ENCODE measurements around the gene ATP11C.
"Not testable (repeated sequence)": the region's sequence is repeated elsewhere in the genome, so short reads cannot be mapped to it uniquely, and the experiment has no call there.

Gene ATP11C

DNA sequence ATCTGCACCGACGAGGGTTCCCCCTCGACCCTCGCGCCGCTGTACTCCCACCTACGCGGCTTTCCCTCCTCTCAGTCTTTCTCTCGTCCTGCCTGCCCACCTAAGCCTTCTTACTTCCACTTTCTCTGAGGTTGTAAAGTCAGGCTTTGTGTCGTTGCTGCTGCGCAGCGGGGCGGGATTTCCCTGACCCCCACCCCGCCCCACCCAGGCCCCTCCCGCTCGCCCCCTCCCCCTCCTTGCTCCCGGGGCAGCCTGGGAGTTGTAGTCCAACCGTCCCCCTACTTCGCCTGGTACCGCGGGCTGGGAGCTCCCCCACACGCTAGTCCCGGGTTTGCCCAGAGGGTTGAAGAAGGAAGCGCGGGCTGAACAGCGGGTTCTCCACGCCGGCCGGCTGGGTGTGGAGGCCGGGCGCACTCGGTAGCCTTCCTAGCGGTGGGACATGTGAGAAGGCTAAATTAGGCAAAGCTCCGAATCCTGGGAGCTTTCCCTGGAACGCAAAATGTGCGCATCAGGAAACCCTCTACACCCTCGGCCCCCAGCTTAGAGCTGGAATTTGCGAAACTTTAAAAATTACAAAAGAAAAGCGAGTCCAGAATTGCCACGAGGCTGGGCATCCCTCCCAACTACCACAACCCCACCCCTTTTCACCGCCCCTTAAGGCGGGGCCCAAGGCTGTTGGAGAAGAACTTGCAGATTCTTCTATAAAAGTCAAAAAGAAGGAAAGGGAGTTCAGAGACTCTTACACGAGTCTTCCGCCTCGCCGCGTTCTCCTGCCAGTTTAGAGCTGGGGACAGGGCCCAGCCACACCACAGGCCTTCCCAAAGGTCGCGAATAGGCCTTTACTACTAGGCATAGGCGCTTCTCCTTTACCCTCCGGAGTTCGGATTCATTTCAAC, at the start of gene ATP11C:
TSS of gene ATP11C (minus strand) at position 153 of the 896 bp plus-strand sequence. CDS start 1,011 bp downstream, outside the sequence.
- peak; percentile 91 for DNase-seq

- DNase-seq: no peak
These were observed 41.6 kb upstream of the ATP11C start for GRCh38 chrX:139974471-139974870.

DNA sequence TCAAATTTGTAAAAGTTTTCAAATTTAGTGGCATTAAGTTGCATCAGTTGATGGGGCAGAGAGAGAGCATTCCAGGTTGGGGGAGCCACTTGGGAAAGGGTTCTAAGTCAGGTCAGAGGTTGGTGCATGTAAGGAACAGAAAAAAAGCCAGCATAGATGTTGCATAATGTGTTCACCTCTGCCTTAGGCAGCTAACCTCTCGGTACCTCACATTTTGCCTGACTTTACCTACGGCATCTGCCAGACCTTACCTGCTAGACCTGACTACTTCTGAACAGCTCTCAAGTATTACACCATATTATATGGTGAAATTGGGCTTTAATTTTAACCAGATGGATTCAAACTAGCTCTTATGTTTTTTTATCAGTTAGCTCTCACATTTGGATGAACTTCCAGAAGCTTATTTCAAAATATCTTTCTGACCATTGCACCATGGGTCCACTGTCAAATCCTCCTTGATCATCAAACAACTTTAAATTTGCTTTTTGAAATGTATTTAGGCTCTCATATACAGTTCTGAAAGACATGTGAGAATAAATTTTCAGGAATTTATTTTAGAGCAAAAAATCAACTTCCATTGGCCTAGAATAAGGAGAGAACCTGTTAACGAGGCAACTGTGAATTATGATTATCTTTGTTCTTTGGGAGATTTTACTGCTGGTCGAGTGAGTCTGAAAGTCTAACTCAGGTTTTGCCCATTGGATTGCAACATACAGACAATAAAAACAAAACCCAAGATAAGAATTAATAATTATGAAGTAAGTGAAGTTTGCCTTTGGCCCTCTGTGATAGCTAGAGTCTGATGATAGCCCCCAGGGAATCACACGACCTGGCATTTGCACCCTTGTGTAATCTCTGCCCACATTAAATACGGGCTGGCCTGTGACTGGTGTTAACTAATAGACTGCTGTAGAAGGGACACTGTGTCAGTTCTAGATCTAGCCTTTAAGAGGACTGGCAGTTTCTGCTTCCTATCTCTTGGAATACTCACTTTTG, 40.1 kb upstream of the ATP11C start:
- DNase-seq: no peak

DNA sequence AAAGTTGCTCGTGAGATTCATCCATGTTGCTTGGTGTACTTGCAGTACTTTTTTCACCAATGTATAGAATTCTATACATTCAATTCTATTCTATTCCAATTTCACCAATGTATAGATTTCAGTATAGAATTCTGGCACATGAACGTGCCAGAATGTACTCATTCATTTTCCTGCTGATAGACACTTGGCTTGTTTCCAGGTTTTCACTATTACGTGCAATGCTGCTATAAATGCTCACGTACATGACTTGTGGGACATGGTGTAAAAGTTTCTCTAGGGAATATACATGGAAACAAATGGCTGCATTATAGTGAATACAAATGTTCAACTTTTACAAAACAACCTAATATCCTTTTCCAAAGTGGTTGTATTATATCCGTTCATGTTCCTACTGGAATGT, 39.3 kb upstream of the ATP11C start:
- no peak for DNase-seq

DNA sequence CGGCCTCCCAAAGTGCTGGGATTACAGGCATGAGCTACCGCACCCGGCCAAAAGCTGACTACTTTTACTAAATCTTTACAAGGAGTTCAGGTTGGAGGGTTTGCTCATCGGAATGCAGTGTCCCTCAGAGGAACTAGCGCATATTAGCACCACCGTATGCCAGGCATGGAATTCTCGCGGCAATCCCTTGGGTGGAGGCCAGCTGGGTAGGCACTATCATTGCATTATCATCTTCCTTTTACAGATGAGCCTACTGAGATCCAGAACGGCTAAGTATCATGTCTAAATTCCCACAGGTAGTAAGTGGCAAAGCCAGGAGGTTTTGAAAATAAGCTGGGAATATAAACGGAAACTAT, 38.5 kb upstream of the ATP11C start:
- no peak for DNase-seq

DNA sequence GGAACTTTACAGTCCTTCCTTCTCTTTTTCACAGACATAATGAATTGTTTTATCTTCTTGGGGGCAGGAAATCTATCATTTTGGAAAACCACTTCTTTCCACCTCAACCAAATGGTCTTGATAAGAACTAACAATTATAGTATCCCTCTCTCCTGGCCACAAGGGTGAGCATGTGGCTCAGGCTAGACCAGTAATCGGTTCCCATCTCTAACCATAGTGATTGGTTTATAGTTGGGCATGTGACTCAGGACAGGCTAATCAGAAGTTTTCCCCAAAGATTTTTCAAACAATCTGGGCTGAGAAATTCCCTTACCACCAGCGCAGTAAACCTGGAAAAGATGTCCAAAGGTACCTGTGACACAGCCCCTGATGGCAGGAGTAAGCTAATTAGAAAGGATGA, 36.4 kb upstream of the ATP11C start:
- no peak for DNase-seq

DNA sequence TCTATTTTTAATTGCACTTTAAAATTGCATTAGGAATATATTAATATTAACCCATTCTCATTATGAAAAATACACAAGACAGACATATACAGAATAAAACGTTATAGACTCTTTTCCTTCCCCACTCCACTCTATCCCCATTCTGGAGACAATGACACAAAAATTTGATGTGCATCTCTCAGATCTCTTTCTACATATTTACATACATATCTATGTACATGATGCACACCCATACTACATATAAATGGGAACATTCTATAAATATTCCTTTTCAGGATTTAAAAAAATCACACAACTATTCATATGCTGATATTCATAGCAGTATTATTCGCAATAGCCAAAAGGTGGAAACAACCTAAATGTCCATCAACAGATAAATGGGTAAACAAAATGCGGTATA, 34.9 kb upstream of the ATP11C start:
- no peak for DNase-seq

GRCh38 chrX:139967300-139967699, 34.4 kb upstream of the ATP11C start:
- no peak for DNase-seq

GRCh38 chrX:139966159-139966558, 33.3 kb upstream of the ATP11C start:
- not testable (repeated sequence) for DNase-seq

GRCh38 chrX:139965421-139965820, 32.6 kb upstream of the ATP11C start, which contains the start of gene CXorf66:
CXorf66 (minus strand) TSS chrX:139965521; CDS start chrX:139965496, 25 bp downstream.
- no peak for DNase-seq

- not testable (repeated sequence) for DNase-seq
These were observed 28.2 kb upstream of the ATP11C start for GRCh38 chrX:139961091-139961490.

- DNase-seq: no peak
These were observed 16.9 kb upstream of the ATP11C start for GRCh38 chrX:139949703-139950102.

- DNase-seq: no peak
These were observed 12.2 kb upstream of the ATP11C start for GRCh38 chrX:139945075-139945474.

DNA sequence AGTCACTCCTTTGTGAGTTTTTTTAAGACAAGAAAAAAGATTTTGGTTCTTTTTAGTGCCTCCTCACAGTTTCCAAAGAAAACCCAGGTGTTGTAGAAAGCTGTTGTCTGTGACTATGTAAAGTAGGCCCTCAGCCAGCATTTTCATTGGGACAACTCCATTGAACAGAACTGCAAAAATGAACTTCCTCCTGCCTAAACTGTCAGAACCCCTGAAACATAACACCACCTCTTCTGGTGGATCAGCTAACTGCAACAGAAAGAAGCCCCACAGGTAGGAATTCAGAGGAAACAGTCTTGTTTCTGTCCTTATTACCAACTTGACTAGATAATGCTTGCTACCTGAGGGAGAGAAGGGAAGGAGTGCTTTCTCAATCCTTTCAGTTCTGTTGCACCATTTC, 3.4 kb upstream of the ATP11C start:
- no peak for DNase-seq

DNA sequence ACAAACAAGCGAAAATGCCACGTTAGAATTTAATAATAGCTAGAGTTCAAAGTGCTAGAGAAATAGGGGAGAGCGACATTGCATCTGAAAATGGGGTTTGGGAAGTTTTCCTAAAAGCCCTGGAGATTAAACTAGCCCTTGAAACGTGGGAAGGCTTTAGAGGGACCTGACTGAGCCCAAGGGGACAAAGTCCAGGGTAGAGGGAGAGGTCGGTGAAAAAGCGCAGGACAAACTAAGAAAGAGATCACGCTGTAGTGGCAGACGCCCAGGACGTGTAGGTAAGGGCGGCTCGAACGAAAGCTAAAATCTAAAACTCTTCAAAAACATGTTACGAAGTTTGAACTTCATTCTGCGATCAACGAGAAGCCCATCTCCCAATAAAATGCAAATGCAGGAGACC, 1.1 kb upstream of the ATP11C start:
- no peak for DNase-seq

DNA sequence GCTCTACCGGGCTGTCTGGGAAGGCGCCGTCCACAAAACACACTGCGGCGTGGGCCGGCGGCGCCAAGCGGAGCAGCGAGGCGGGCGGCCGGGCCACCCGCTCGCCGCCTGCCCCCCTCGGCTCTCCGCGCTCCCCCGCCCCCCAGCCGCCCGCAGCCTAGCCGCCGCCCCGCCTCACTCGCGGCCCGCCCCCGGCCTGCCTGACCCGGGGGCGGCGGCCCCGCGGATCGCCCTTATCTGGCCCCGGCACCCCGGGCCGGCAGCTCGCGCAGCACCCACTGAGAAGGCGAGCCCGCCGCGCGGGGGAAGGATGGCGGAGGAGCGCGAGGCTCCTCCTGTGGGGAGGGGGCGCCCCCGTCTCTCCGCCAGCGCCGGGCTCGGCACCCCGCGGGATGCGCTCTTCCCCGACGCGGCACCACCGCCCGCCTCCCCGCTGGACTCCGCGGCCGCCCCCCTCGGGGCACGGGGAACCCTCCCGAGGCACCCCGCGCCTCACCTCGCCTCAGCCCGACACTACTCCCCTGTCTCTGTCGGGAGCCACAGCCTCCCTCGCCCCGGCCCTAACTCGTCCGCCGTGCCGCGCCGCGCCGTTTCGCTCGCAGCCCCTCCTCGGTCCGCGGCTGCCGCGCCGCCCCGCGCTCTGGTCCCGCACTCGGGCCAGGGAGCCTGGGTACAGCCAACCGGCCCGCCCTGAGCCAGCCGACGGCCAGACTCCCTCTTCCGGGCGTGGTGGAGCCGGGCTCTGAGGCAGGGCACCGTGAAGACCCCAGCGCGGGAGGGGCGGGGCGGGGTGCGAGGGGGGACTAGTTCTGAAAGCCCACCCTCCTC, 566 bp downstream of the ATP11C start:
- peak; percentile 55 for DNase-seq

GRCh38 chrX:139931646-139932072, 1.2 kb downstream of the ATP11C start:
- DNase-seq: no peak

- peak; percentile 29 for DNase-seq
These were observed 1.8 kb downstream of the ATP11C start for GRCh38 chrX:139930916-139931645.

- no peak for DNase-seq
These were observed 2.5 kb downstream of the ATP11C start for GRCh38 chrX:139930401-139930800.

- DNase-seq: no peak
These were observed 3.0 kb downstream of the ATP11C start for GRCh38 chrX:139929876-139930275.

GRCh38 chrX:139924696-139925095, 8.2 kb downstream of the ATP11C start:
- no peak for DNase-seq

Measured in femur (tissue), 1 donor.